Heart right ventricle (tissue), 16 donors: ENCODE results near the gene IGSF3. TPM values are rescaled to one million over a fixed set of nuclear protein-coding genes. Genes with fewer than 3 reads are reported as not detected.

Source experiments
- ATAC-seq, 8 donors: fragments of 200-7000 bp; cut with Tn5 transposase; one replicate each; pipeline ENCODE4 v1.9.1; 2020; ENCODE audit warnings: mild to moderate bottlenecking in 8 of 8, moderate library complexity in 8 of 8, moderate number of reproducible peaks in 1 of 8
- DNase-seq, 2 donors: peaks; one replicate each; pipeline ENCODE4 v3.0.0-alpha.2; 2020
- H3K27ac ChIP-seq, 10 donors: fragments of 200-600 bp; sonication (generic) in 2 of 10; one replicate each; pipeline versions ENCODE4 v1.5.0 to v1.8.0; 2020 to 2022; ENCODE audit warnings: mild to moderate bottlenecking in 3 of 10
- H3K27me3 ChIP-seq, 7 donors: fragments of 200-600 bp; one replicate each; pipeline ENCODE4 v1.8.0; 2021 to 2022; ENCODE audit warnings: mild to moderate bottlenecking in 2 of 7
- H3K36me3 ChIP-seq, 9 donors: fragments of 200-600 bp; sonication (generic) in 1 of 9; one replicate each; pipeline versions ENCODE4 v1.5.0 to v1.8.0; 2020 to 2022; ENCODE audit warnings: mild to moderate bottlenecking in 2 of 9
- H3K4me1 ChIP-seq, 9 donors: fragments of 200-600 bp; sonication (generic) in 1 of 9; one replicate each; pipeline versions ENCODE4 v1.5.0 to v1.8.0; 2020 to 2022; ENCODE audit warnings: mild to moderate bottlenecking in 4 of 9
- H3K4me3 ChIP-seq, 10 donors: fragments of 200-600 bp; sonication (generic) in 2 of 10; one replicate each; pipeline versions ENCODE4 v1.5.0 to v1.8.0; 2020 to 2022; ENCODE audit warnings: mild to moderate bottlenecking in 7 of 10, moderate library complexity in 2 of 10
- H3K9me3 ChIP-seq, 11 donors: fragments of 200-600 bp in 10 of 11; sonication (generic) in 2 of 11; one replicate each; pipeline versions ENCODE4 v1.5.0 to v1.8.0; 2013 to 2022; ENCODE audit warnings: mild to moderate bottlenecking in 2 of 11, control low read depth in 1 of 11, moderate library complexity in 1 of 11
- CTCF ChIP-seq, 9 donors: fragments of 200-600 bp; sonication (generic) in 2 of 9; IDR thresholded peaks; one replicate each; pipeline versions ENCODE4 v1.5.0 to v1.8.0; 2021 to 2022; ENCODE audit warnings: antibody characterized with exemption in 9 of 9, mild to moderate bottlenecking in 5 of 9, moderate library complexity in 1 of 9
- WGBS, 2 donors: extraction: QIAGEN DNeasy Blood & Tissue Kit; methylation state at CpG; one replicate each; pipeline ENCODE4 v1.1.7; 2013; ENCODE audit warnings: inconsistent platforms in 1 of 2; 5-methylcytosine and 5-hydroxymethylcytosine counted together
- intact Hi-C, 10 donors: fragments of 100-400 bp; cut with DNase I; formaldehyde crosslinking; loops; one replicate each; pipeline versions ENCODE4 v1.11.1 to v1.14.2; 2022
- polyA plus RNA-seq, 2 donors: library from polyadenylated mRNA; stranded (reverse); fragments of 200-250 nt; gene quantifications; one replicate each; pipeline ENCODE4 v1.2.3, GENCODE V29; 2013
- total RNA-seq, 10 donors: library from RNA; stranded (reverse); fragmentation: NEBNext Ultra II Directional in 3 of 10; extraction: Animal tissue kit (Norgen Biotek cat#: 25700) in 3 of 10; gene quantifications; one replicate each; pipeline versions ENCODE4 v1.2.1 to v1.2.4, GENCODE V29; 2021 to 2023
- donor health status: Arrhythmogenic right ventricular cardiomyopathy.
- donor health status: ischemic (EF 13 %, LVEDD 7.1; RV severe dilation, severe dysfunction).
- donor health status: healthy with polysubstance abuse.
- donor health status: DM: no; HTN: yes; CAD: no.
- donor health status: DM: no; HTN: no; CAD: no.
- donor health status: ischemic (EF 25% LVEDD 6.9; RV normal size, moderate dysfunction).
- donor health status: ischemic (EF 25% LVEDD 5.7; RV mildly dilated, moderate dysfunction).
- donor health status: healthy.
- donor health status: DM: yes; HTN: yes; CAD: no.
- donor health status: Ischemic cardiomyopathy.
- donor health status: ischemic (EF 35%, LVEDD 5.7; RV mildly dilated, moderate dysfunction).
- donor health status: nonischemic (EF 11% LVEDD 7.7; RV severe dilation, severe dysfunction).
- donor health status: DM: yes; HTN: yes; CAD: no.
- donor health status: PGD.
- donor health status: ischemic (EF 29% LVEDD 5.4; RV normal size, mild dysfunction).
- donor health status: nonischemic (EF 23%, LVEDD 6.1; RV moderate dilation, normal function).

Gene IGSF3
- total and polyA plus RNA-seq, 12 donors, result 4.0 to 21.2 (median 12.8) TPM

- no peak for DNase-seq
- peaks cover 0 to 5% (median 0%) of the 10 kb centered on the region in 7 donors for H3K27me3 ChIP-seq
- no peak for ATAC-seq
- no peak overlapping the region for H3K4me3 ChIP-seq
- TF ChIP-seq CTCF (IDR thresholded peaks at IDR 0.05), result no peak
- intact Hi-C loops, result no loop called here
- H3K4me1 ChIP-seq, result peaks cover 0 to 5% (median 0%) of the 10 kb centered on the region in 9 donors
- 83 to 95% methylated on average over 6 of the region's 6 CpGs for WGBS, 2 donors
- H3K9me3 ChIP-seq, result no peaks in the 10 kb centered on the region
- H3K36me3 ChIP-seq, result no peaks in the 10 kb centered on the region
- H3K27ac ChIP-seq, result no peak overlapping the region
Measured at GRCh38 chr1:116708255-116708900, 40.8 kb upstream of the IGSF3 start.

GRCh38 chr1:116706841-116707240 is 39.3 kb upstream of the IGSF3 start:
- peaks cover 0 to 5% (median 0%) of the 10 kb centered on the region in 7 donors for H3K27me3 ChIP-seq
- no peak for DNase-seq
- H3K36me3 ChIP-seq, result no peaks in the 10 kb centered on the region
- H3K4me1 ChIP-seq, result peaks cover 0 to 5% (median 0%) of the 10 kb centered on the region in 9 donors
- H3K27ac ChIP-seq, result no peak overlapping the region
- no peak overlapping the region for H3K4me3 ChIP-seq
- ATAC-seq, result no peak
- no peak for TF ChIP-seq CTCF (IDR thresholded peaks at IDR 0.05)
- intact Hi-C loops, result no loop called here
- H3K9me3 ChIP-seq, result no peaks in the 10 kb centered on the region

- H3K27me3 ChIP-seq, result peaks cover 0 to 5% (median 0%) of the 10 kb centered on the region in 7 donors
- 83 to 84% methylated on average over 2 of the region's 2 CpGs for WGBS, 2 donors
- no peak overlapping the region for H3K4me3 ChIP-seq
- H3K27ac ChIP-seq, result no peak overlapping the region
- intact Hi-C loops, result no loop called here
- ATAC-seq (no peak), DNase-seq (no peak)
- H3K4me1 ChIP-seq, result peaks cover 0 to 5% (median 0%) of the 10 kb centered on the region in 9 donors
- H3K9me3 ChIP-seq, result peaks cover 0 to 4% (median 0%) of the 10 kb centered on the region in 11 donors
- H3K36me3 ChIP-seq, result no peaks in the 10 kb centered on the region
- no peak for TF ChIP-seq CTCF (IDR thresholded peaks at IDR 0.05)
Measured at GRCh38 chr1:116706123-116706522, 38.6 kb upstream of the IGSF3 start.

- DNase-seq (no peak), ATAC-seq (no peak)
- intact Hi-C loops, result no loop called here
- no peak overlapping the region for H3K4me3 ChIP-seq
- no peaks in the 10 kb centered on the region for H3K36me3 ChIP-seq
- 75 to 77% methylated on average over 3 of the region's 3 CpGs for WGBS, 2 donors
- H3K27me3 ChIP-seq, result peaks cover 0 to 5% (median 0%) of the 10 kb centered on the region in 7 donors
- peaks cover 0 to 8% (median 0%) of the 10 kb centered on the region in 11 donors for H3K9me3 ChIP-seq
- no peak overlapping the region for H3K27ac ChIP-seq
- no peaks in the 10 kb centered on the region for H3K4me1 ChIP-seq
- TF ChIP-seq CTCF (IDR thresholded peaks at IDR 0.05), result no peak
Measured at GRCh38 chr1:116704278-116704677, 36.7 kb upstream of the IGSF3 start.
